Activated T-helper 2 cell treated with anti-CD3 and anti-CD28 coated beads, Interferon-gamma antibody, Interleukin-2, Interleukin-4, amounts not matched to agents 10 μg/mL and 5 μg/mL and 100 μg/mL, durations not matched to agents 14 hours and 24 hours and 36 hours (primary cell): ENCODE data around the gene SHF. TPM values are rescaled to one million over a fixed set of nuclear protein-coding genes. Genes with fewer than 3 reads are reported as not detected.

Experiments used
- DNase-seq: peaks from one replicate; pipeline ENCODE4 v3.0.0; 2021; ENCODE audit warnings: low spot score
- H3K27ac Mint-ChIP-seq: one replicate; pipeline ENCODE4 v1.8.0; 2021; ENCODE audit warnings: mixed read lengths
- H3K27me3 Mint-ChIP-seq: one replicate; pipeline ENCODE4 v1.8.0; 2021; ENCODE audit warnings: low read depth, mixed read lengths
- H3K36me3 Mint-ChIP-seq: one replicate; pipeline ENCODE4 v1.8.0; 2021; ENCODE audit warnings: low read depth, mixed read lengths
- H3K4me1 Mint-ChIP-seq: one replicate; pipeline ENCODE4 v1.8.0; 2021; ENCODE audit warnings: low read depth, mixed read lengths
- H3K4me3 Mint-ChIP-seq: one replicate; pipeline ENCODE4 v1.8.0; 2021; ENCODE audit warnings: low read depth, mild to moderate bottlenecking, moderate library complexity, mixed read lengths
- H3K9me3 Mint-ChIP-seq: one replicate; pipeline ENCODE4 v1.8.0; 2021; ENCODE audit warnings: mixed read lengths
- intact Hi-C: fragments of 100-400 bp; cut with micrococcal nuclease; formaldehyde crosslinking; loops from one replicate; pipeline ENCODE4 v1.15.1; 2023
- total RNA-seq: library from RNA; stranded (reverse); gene quantifications from 2 replicates; pipeline ENCODE4 v1.2.3, GENCODE V29; 2022

SHF gene
- total RNA-seq, 1 donor from 2014 or later, result 16.4 TPM

DNA sequence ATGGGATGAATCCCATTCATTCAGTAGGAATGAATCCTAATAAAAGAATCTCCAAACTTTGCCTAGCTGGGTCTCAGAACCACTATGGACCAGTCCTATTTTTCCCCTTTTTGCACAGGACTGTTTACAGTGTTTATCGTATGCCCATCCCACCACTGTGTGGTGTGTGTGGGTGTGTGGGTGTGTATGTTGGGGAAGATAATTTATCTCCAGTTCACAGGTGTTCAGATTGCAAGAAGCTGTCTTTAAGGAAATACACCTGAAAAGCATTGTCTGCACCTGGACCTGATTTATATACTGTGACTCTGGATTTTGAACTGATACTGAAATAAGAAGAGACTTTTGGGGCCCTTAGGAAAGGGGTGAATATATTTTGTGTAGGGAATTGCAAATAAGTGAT lies 24.7 kb upstream of the SHF start:
- H3K9me3 Mint-ChIP-seq, result no peaks in the 10 kb centered on the region
- no peaks in the 10 kb centered on the region for H3K4me1 Mint-ChIP-seq
- H3K4me3 Mint-ChIP-seq, result no peak overlapping the region
- no peak for DNase-seq
- intact Hi-C loops, result no loop called here
- H3K27me3 Mint-ChIP-seq, result peaks cover 14% of the 10 kb centered on the region
- no peaks in the 10 kb centered on the region for H3K36me3 Mint-ChIP-seq
- H3K27ac Mint-ChIP-seq, result no peak overlapping the region

DNA sequence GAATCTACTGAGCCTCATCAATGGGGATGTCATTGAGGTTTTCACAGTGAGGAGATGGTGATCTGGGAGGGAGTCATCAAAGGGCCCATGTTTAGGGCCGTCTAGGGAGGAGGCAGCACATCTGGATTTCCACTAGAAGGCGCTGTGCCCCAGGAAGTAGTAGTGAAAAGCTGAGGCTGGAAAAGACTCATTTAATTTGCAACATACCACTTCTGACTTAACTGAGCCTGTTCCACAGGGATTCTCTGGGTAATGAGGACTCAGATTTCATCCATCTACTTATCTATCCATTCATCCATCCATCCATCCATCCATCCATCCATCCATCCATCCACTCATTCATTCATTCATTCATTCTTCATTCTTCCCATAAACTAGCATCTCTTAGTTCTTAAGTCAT lies 17.4 kb upstream of the SHF start:
- intact Hi-C loops, result loop anchor here (1.0 to 2.0 kb wide), 3 partner anchors 74 to 252 kb away; no protein-coding TSS in a partner anchor
- Mint-ChIP-seq H3K4me3 (no peak overlapping the region), H3K27ac (no peak overlapping the region), H3K4me1 (peaks cover 6% of the 10 kb centered on the region), H3K27me3 (peaks cover 20% of the 10 kb centered on the region), H3K9me3 (no peaks in the 10 kb centered on the region), H3K36me3 (no peaks in the 10 kb centered on the region)
- DNase-seq, result peak; percentile 57

DNA sequence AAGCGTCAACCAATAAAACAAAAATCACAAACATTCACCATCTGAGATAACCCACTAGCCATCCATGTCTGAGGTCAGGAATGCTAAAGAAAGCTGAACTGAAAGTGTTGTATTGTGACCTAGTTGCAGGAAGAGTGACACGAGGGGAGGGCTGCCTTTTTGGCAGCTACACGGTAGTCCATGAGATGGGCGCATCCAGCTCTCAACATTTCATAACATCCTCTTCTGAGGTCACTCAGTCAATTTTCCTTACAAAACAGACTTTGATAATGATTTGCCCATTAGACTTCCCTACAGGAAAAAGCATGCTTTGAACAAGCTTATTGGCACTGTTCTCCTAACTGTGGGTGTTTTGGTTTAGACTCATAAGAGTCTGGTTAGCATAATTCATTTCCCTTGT lies 15.4 kb upstream of the SHF start:
- no peaks in the 10 kb centered on the region for H3K9me3 Mint-ChIP-seq
- H3K4me3 Mint-ChIP-seq, result no peak overlapping the region
- intact Hi-C loops, result loop anchor here (5.0 kb wide), 1 partner anchor 476 kb away; no protein-coding TSS in a partner anchor
- no peak overlapping the region for H3K27ac Mint-ChIP-seq
- DNase-seq, result no peak
- H3K36me3 Mint-ChIP-seq, result no peaks in the 10 kb centered on the region
- peaks cover 18% of the 10 kb centered on the region for H3K27me3 Mint-ChIP-seq
- H3K4me1 Mint-ChIP-seq, result peaks cover 13% of the 10 kb centered on the region

DNA sequence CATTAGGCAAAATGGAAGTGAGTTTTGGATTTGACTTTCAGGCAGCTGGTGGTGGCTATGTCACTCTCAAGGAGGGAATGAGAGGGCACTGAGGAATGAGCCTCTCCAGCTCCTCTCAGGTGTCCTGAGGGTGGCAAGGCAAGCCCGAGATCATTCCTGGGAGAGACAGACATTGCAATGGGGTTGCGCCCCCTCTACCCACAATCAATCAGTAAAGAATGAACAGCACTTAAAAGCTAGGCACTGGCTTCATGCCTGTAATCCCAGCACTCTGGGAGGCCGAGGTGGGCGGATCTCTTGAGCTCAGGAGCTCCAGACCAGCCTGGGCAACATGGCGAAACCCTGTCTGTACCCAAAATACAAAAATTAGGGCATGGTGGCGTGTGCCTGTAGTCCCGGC lies 14.1 kb upstream of the SHF start:
- Mint-ChIP-seq H3K4me1 (peaks cover 19% of the 10 kb centered on the region), H3K4me3 (no peak overlapping the region), H3K9me3 (no peaks in the 10 kb centered on the region), H3K27me3 (peaks cover 6% of the 10 kb centered on the region), H3K36me3 (no peaks in the 10 kb centered on the region), H3K27ac (no peak overlapping the region)
- intact Hi-C loops, result loop anchor here (2.0 to 5.0 kb wide), 2 partner anchors 201 to 475 kb away; a partner anchor contains a TSS
- DNase-seq, result no peak

DNA sequence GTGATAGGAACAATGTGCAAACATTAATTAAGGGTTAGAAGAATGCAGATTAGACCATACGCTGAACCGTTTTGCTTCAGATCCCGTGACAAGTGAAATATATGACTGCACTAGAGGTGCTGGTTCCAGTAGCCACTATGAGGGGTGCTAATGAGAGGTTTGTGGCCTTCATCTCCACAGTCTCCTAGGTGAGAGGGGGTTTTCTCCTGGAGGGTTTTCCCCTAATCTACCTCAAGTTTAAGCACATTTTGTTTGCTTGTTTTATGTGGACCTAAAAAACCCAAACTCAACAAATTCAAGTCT lies 13.7 kb upstream of the SHF start:
- H3K9me3 Mint-ChIP-seq, result no peaks in the 10 kb centered on the region
- no peak overlapping the region for H3K4me3 Mint-ChIP-seq
- H3K36me3 Mint-ChIP-seq, result no peaks in the 10 kb centered on the region
- DNase-seq, result no peak
- no peak overlapping the region for H3K27ac Mint-ChIP-seq
- intact Hi-C loops, result loop anchor here (2.0 to 5.0 kb wide), 2 partner anchors 201 to 474 kb away; a partner anchor contains a TSS
- peaks cover 19% of the 10 kb centered on the region for H3K4me1 Mint-ChIP-seq
- H3K27me3 Mint-ChIP-seq, result peaks cover 3% of the 10 kb centered on the region

DNA sequence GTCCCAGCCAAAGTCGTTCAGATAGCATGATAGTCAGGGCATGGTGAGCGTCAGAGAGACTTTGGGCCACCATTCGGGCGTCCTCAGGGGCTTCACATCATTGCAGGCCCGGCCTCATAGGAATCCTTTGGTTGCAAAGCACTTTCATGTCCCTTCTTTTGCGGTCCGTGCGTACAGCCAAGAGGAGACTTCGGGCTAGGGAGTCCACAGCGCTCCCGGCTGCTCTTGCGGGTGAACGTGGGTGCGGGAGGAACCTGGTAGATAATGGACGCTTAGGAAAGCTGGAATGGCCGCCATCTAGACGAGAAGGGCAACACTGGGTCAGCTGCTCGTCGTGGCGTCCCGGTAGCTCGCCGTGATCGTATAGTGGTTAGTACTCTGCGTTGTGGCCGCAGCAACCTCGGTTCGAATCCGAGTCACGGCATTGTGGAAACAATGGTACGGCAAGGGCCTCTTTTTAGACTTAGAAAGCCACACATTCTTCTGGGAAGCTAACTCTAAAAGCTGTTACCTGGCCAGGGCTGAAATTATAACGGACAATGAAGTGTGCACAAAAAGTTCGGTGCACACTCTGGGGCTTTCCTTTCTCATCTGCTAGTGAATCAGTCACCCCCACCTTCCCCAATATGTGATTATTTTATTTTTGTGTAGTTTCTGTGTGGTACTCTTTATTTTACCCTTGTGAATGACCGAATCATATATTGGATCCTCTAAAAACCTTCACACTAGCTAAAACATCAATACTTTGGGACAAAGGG lies 13.2 kb upstream of the SHF start:
- Mint-ChIP-seq H3K4me3 (no peak overlapping the region), H3K27me3 (peaks cover 2% of the 10 kb centered on the region), H3K36me3 (no peaks in the 10 kb centered on the region), H3K4me1 (peaks cover 19% of the 10 kb centered on the region), H3K9me3 (no peaks in the 10 kb centered on the region), H3K27ac (no peak overlapping the region)
- intact Hi-C loops, result loop anchor here (1.0 to 5.0 kb wide), 4 partner anchors 34 to 474 kb away; a partner anchor contains a TSS
- DNase-seq, result peak; percentile 76

DNA sequence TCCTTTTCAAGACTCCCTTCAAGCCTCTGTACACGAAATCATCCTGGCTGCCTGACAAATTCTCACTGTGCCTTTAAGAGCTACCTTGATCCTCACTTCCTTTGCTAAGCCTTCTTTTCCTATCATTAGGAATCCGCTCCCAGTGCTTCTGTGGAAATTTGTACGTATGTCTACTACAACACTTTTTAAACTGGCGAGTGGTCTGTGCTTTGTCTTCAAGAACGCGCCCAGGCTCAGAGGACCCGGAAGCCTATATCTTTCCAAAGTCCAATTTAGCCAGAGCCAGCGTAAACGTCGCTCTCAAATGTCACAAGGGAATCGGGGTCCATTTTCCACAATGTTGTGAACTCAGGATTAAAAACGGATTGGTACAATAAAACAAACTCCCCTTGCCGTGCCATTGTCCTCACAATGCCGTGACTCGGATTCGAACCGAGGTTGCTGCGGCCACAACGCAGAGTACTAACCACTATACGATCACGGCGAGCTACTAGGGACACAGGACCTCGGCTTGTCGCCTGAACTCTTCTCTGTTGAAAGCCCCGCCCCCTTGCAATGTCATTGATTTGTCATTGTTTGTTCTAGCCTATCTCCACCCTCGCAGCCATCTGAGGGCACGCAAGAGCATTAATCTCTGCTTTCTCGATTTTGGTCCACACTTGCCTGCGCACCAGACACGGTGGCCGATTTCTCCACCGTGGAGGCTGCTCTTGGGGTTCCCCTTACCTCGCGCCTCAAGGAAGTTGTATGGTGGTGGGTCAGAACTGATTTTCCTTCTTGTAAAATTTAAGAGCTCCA lies 12.4 kb upstream of the SHF start:
- H3K4me1 Mint-ChIP-seq, result peaks cover 18% of the 10 kb centered on the region
- no peak overlapping the region for H3K27ac Mint-ChIP-seq
- H3K4me3 Mint-ChIP-seq, result no peak overlapping the region
- intact Hi-C loops, result loop anchor here (1.0 to 5.0 kb wide), 4 partner anchors 33 to 473 kb away; a partner anchor contains a TSS
- no peaks in the 10 kb centered on the region for H3K36me3 Mint-ChIP-seq
- no peaks in the 10 kb centered on the region for H3K9me3 Mint-ChIP-seq
- peak; percentile 96 for DNase-seq
- peaks cover 2% of the 10 kb centered on the region for H3K27me3 Mint-ChIP-seq

DNA sequence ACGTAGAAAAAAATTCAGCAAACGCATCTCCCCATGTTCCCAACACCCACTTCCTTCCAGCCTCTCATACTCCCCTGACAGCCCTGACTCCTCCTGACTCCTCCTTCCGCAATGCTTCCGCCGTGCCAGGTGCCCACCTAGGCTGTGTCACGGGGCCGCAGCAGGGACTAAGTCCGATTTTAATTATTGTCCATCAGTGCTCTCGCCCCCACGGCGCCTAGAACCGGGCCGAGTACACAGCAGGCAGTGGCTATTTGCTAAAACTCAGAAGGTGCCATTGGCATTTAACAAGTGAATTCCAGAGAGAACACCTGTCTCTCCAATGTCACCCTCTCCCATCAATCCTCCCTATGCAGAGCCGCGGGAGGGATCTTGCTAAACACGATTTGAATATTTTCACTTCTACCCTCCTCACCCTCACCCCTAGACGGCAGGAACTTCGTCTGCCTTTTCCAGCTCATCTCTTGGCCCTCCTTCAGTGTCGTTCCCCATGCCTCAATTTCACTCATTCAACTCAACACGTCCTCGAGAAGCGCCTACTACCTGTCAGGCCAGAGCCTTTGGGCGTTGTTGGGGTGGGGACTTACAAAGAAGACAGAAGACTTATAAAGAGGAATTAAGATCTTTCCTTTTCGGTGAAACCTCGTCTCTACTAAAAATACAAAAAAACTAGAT lies 11.5 kb upstream of the SHF start:
- H3K4me1 Mint-ChIP-seq, result peaks cover 14% of the 10 kb centered on the region
- DNase-seq, result peak; percentile 44
- H3K36me3 Mint-ChIP-seq, result no peaks in the 10 kb centered on the region
- H3K9me3 Mint-ChIP-seq, result no peaks in the 10 kb centered on the region
- H3K27me3 Mint-ChIP-seq, result peaks cover 2% of the 10 kb centered on the region
- H3K4me3 Mint-ChIP-seq, result no peak overlapping the region
- intact Hi-C loops, result no loop called here
- no peak overlapping the region for H3K27ac Mint-ChIP-seq

DNA sequence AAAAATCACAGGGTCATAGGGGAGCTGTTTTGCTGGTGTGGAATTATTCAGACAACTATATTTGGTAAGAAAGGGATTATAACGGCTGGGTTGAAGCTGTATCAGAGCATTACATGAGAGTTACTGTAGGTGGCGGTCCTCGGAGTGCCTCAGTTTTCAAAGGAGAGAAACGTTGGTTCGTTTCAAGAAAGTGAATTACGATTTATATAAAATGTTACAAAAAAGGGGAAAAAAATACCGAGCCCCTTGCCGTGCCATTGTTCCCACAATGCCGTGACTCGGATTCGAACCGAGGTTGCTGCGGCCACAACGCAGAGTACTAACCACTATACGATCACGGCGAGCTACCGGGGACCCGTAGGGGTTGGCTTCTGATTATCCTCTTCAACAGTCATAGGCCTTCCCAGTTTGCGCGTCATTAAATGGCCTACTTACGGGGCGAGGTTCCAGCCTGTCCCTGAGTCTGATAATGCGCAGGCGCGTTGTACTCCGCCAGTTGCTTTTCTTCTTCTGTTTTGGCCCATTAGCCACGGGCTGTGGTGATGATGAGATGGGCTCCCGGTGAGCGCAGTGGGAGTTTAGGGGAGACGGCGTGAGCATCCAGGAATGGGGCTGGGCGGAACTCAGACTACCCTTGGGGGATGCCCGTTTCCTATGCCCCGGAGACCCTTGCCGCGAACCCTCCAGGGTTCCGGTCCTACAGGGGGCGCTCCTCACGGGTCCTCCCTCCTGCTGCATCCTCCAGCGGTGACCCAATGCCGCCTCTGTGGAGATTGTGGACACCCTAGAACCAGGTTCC lies 10.8 kb upstream of the SHF start:
- Mint-ChIP-seq H3K9me3 (no peaks in the 10 kb centered on the region), H3K36me3 (no peaks in the 10 kb centered on the region), H3K4me3 (no peak overlapping the region), H3K27me3 (no peaks in the 10 kb centered on the region), H3K4me1 (peaks cover 14% of the 10 kb centered on the region), H3K27ac (no peak overlapping the region)
- DNase-seq, result peak; percentile 95
- intact Hi-C loops, result loop anchor here (1.0 kb wide), 1 partner anchor 10 kb away; no protein-coding TSS in a partner anchor

DNA sequence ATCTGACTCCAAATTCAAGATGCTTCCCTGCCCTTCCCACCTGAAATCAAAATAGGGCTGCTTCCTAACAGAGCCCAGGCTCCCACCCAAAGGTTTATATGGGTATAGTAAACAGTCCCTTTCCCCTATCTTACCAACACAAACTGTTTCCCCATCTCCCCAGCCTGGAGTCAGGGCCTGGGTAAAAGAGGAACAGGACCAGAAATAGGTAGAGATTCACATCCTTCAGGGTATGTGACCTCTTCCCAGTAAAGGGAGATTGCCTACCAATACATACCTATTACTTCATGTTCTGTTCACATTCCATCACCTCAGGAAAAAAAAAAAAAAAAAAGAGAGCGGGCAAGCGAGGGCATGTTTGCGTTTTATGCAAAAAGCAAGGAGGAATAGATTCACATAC lies 9.7 kb upstream of the SHF start:
- H3K4me3 Mint-ChIP-seq, result peak overlapping the region; percentile 80
- H3K36me3 Mint-ChIP-seq, result no peaks in the 10 kb centered on the region
- DNase-seq, result no peak
- H3K27ac Mint-ChIP-seq, result peak overlapping the region; percentile 84
- H3K9me3 Mint-ChIP-seq, result no peaks in the 10 kb centered on the region
- no peaks in the 10 kb centered on the region for H3K27me3 Mint-ChIP-seq
- intact Hi-C loops, result no loop called here
- H3K4me1 Mint-ChIP-seq, result peaks cover 14% of the 10 kb centered on the region

DNA sequence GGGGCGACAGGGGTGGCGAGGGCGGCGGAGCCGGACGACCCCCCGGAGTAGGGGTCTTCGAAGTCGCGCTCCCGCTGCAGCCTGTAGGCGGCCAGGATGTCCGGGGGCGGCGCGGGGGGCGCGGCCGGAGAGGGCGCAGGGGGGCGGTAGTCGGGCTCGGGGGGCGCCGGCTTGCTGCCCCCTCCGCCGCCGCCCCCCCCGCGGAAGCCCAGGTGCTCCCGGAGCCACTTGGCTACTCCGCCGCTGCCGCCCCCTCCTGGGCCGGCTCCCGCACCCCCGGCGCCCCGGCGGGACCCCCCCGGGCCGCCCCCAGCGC lies 230 bp downstream of the SHF start:
- no peak for DNase-seq
- Mint-ChIP-seq H3K27ac (no peak overlapping the region), H3K4me3 (no peak overlapping the region), H3K27me3 (peaks cover 7% of the 10 kb centered on the region), H3K4me1 (peaks cover 27% of the 10 kb centered on the region), H3K9me3 (no peaks in the 10 kb centered on the region), H3K36me3 (no peaks in the 10 kb centered on the region)
- intact Hi-C loops, result no loop called here

DNA sequence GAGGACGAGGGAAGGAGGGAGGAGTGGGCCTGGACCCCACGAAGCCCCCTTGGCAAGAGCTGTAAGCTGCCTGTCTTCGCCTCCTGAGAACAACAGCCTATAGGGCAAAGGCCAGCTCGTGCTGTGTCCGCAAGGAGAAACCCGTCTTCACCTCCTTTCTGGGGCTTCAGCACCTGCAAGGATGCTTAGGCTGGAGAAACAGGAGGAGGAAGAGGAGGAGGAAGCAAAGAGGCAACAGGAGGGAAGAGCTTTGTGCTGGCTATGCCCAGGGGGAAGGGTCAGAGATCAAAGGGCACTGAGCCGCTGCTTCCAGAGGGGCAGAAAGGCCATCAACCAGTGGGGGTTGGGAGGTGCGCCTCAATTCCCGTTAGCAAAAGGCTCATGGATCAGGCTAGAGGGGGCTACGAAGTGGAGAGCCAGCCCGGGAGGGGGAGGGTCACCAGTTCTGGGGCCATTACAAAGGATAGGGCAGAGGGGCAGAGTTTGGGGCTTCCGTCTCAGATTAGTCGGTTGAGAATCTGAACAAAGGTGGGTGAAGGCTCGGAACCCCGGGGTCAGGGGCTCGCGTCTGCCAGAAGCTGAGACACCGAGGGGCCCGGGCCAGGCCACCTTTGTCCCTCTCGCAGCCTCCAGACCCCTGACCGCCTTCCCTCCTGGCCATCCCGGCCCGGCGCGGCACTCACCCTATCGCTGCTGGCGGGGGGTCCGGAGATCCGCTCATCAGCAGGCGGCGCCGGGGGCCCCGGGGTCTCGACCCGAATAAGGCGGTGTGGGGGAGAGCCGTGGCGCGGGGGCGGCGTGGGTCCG lies 792 bp downstream of the SHF start:
- intact Hi-C loops, result no loop called here
- no peaks in the 10 kb centered on the region for H3K9me3 Mint-ChIP-seq

More for the DNA sequence above, 792 bp downstream of the SHF start:
- Mint-ChIP-seq H3K36me3 (no peaks in the 10 kb centered on the region), H3K4me1 (peaks cover 27% of the 10 kb centered on the region), H3K27me3 (peaks cover 7% of the 10 kb centered on the region), H3K27ac (peak overlapping the region; percentile 64), H3K4me3 (peak overlapping the region; percentile 88)
- no peak for DNase-seq
